Inferior parietal cortex (tissue), 1 donor: Measurements from ENCODE around the gene LYRM4.

Experiments used
- DNase-seq: peaks from one replicate; pipeline ENCODE4 v3.0.0-alpha.2; 2016; ENCODE audit errors: extremely low spot score

LYRM4 gene

GRCh38 chr6:5098501-5099270 is 162.1 kb downstream of the LYRM4 start:
- DNase-seq: no peak

GRCh38 chr6:5096482-5096881 is 164.3 kb downstream of the LYRM4 start:
- DNase-seq: no peak

GRCh38 chr6:5095236-5095635 is 165.5 kb downstream of the LYRM4 start:
- DNase-seq: no peak

GRCh38 chr6:5094327-5094726 is 166.4 kb downstream of the LYRM4 start:
- no peak for DNase-seq

- DNase-seq: no peak
These were observed 167.3 kb downstream of the LYRM4 start for GRCh38 chr6:5093231-5094015.

GRCh38 chr6:5091210-5092069 is 169.3 kb downstream of the LYRM4 start:
- DNase-seq: no peak

GRCh38 chr6:5090603-5091002 is 170.1 kb downstream of the LYRM4 start:
- DNase-seq: no peak

GRCh38 chr6:5089481-5090438 is 171.0 kb downstream of the LYRM4 start:
- DNase-seq: no peak

- DNase-seq: no peak
These were observed 172.0 kb downstream of the LYRM4 start for GRCh38 chr6:5088780-5089179.

- no peak for DNase-seq
These were observed 173.4 kb downstream of the LYRM4 start for GRCh38 chr6:5087389-5087788.

- DNase-seq: no peak
These were observed 174.4 kb downstream of the LYRM4 start for GRCh38 chr6:5086294-5086890.

- DNase-seq: no peak
These were observed 175.0 kb downstream of the LYRM4 start for GRCh38 chr6:5085648-5086293.

- DNase-seq: no peak
These were observed 175.7 kb downstream of the LYRM4 start, which contains the start of gene PPP1R3G for GRCh38 chr6:5084781-5085647. PPP1R3G (plus strand) TSS chr6:5085341; CDS start chr6:5085486, 145 bp downstream.

GRCh38 chr6:5084360-5084780 is 176.4 kb downstream of the LYRM4 start:
- no peak for DNase-seq

- no peak for DNase-seq
These were observed 176.9 kb downstream of the LYRM4 start for GRCh38 chr6:5083813-5084359.

GRCh38 chr6:5083307-5083583 is 177.5 kb downstream of the LYRM4 start:
- DNase-seq: no peak

- DNase-seq: no peak
These were observed 178.1 kb downstream of the LYRM4 start for GRCh38 chr6:5082487-5083306.

- no peak for DNase-seq
These were observed 178.8 kb downstream of the LYRM4 start for GRCh38 chr6:5081955-5082354.
